Neural progenitor cell (in vitro differentiated cells): ENCODE data around the gene CTNNA3. TPM values are rescaled to one million over a fixed set of nuclear protein-coding genes. Genes with fewer than 3 reads are reported as not detected.

Experiments used
- DNase-seq: peaks from one replicate; pipeline ENCODE4 v3.0.0-alpha.2; 2016; ENCODE audit warnings: low spot score
- H2AFZ ChIP-seq: fragments of 200-600 bp; sonication (generic); replicated peaks from 2 replicates; pipeline ENCODE4 v1.6.1; 2016; ENCODE audit warnings: antibody characterized with exemption
- H3F3A ChIP-seq: fragments of 200-600 bp; sonication (generic); 2 replicates; pipeline ENCODE4 v1.6.1; 2016; ENCODE audit warnings: antibody characterized with exemption, low read depth
- H3K27ac ChIP-seq: fragments of 200-600 bp; sonication (generic); 2 replicates; pipeline ENCODE4 v1.5.1; 2016; ENCODE audit warnings: mild to moderate bottlenecking
- H3K27me3 ChIP-seq: fragments of 200-600 bp; sonication (generic); 2 replicates; pipeline ENCODE4 v1.6.1; 2016; ENCODE audit warnings: mild to moderate bottlenecking, moderate library complexity
- H3K36me3 ChIP-seq: fragments of 200-600 bp; sonication (generic); 2 replicates; pipeline ENCODE4 v1.5.1; 2016
- H3K4me1 ChIP-seq: fragments of 200-600 bp; sonication (generic); 2 replicates; pipeline ENCODE4 v1.6.1; 2016; ENCODE audit warnings: mixed run types
- H3K4me2 ChIP-seq: fragments of 200-600 bp; sonication (generic); 2 replicates; pipeline ENCODE4 v1.6.1; 2016
- H3K4me3 ChIP-seq: fragments of 200-600 bp; sonication (generic); 2 replicates; pipeline ENCODE4 v1.5.1; 2016
- H3K79me2 ChIP-seq: fragments of 200-600 bp; sonication (generic); 2 replicates; pipeline ENCODE4 v1.6.1; 2016; ENCODE audit warnings: low read depth
- H3K9ac ChIP-seq: fragments of 200-600 bp; sonication (generic); 2 replicates; pipeline ENCODE4 v1.6.1; 2016
- H3K9me3 ChIP-seq: fragments of 200-600 bp; sonication (generic); 2 replicates; pipeline ENCODE4 v1.5.1; 2016; ENCODE audit warnings: low read depth
- H4K20me1 ChIP-seq: fragments of 200-600 bp; sonication (generic); 2 replicates; pipeline ENCODE4 v1.6.1; 2016; ENCODE audit warnings: low read depth
- H3K27ac Mint-ChIP-seq: 3 replicates; pipeline ENCODE4 v1.8.0; 2021; ENCODE audit warnings: mixed read lengths
- H3K27me3 Mint-ChIP-seq: 2 replicates; pipeline ENCODE4 v1.8.0; 2022; ENCODE audit warnings: low read depth, mild to moderate bottlenecking, inconsistent platforms, moderate library complexity, mixed read lengths; ENCODE audit not compliant: insufficient read depth
- H3K36me3 Mint-ChIP-seq: 3 replicates; pipeline ENCODE4 v1.8.0; 2021; ENCODE audit warnings: mixed read lengths
- H3K4me1 Mint-ChIP-seq: 3 replicates; pipeline ENCODE4 v1.8.0; 2021; ENCODE audit warnings: mixed read lengths
- H3K4me3 Mint-ChIP-seq: 3 replicates; pipeline ENCODE4 v1.8.0; 2021; ENCODE audit warnings: mild to moderate bottlenecking, moderate library complexity, mixed read lengths
- H3K9me3 Mint-ChIP-seq: 3 replicates; pipeline ENCODE4 v1.8.0; 2020; ENCODE audit warnings: mixed read lengths
- EZH2 ChIP-seq: fragments of 200-600 bp; sonication (generic); IDR thresholded peaks from 2 replicates; pipeline ENCODE4 v1.6.1; 2017; ENCODE audit warnings: antibody characterized with exemption, mild to moderate bottlenecking, moderate library complexity
- EZH2phosphoT487 ChIP-seq: fragments of 200-600 bp; sonication (generic); IDR thresholded peaks from 2 replicates; pipeline ENCODE4 v1.6.1; 2017; ENCODE audit warnings: antibody characterized with exemption
- total RNA-seq: library from RNA; depleted of rRNA; stranded (reverse); fragments of >200 nt; gene quantifications from 2 replicates; pipeline ENCODE4 v1.2.3, GENCODE V29; 2015; ENCODE audit warnings: low replicate concordance
- TF ChIP-seq, protein P1 (sequence below): fragments of 200-600 bp; sonication (generic); IDR thresholded peaks from 2 replicates; pipeline ENCODE4 v1.5.1; 2017; ENCODE audit warnings: antibody characterized with exemption, mild to moderate bottlenecking

The CTNNA3 gene
- total RNA-seq, 1 donor from 2014 or later, result 12.9 TPM

DNA sequence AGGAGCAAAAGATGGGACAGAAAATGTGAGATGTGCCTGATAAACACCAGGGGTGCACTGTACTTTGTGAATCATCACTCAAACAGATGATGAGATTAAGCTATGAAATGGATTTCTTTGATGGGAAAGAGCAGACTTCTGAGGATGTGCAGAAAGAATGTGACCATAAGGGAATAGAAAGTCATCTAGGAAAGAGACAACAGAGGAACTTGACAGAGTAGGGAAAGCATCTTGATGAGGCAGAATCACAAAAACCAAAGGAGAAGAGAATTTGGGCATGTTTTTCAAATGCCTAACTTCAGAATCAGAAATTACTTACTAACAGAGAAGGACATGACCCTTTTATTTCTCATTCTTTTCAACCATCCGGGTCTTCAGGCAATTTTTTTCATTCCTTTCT is 852.6 kb downstream of the CTNNA3 start:
- no peak overlapping the region for H3K4me3 Mint-ChIP-seq
- H3K9me3 Mint-ChIP-seq, result peaks cover 2% of the 10 kb centered on the region
- DNase-seq, result no peak
- H2AFZ ChIP-seq, result no peak overlapping the region
- no peaks in the 10 kb centered on the region for H3K36me3 ChIP-seq
- no peak overlapping the region for H3K27ac ChIP-seq
- H3K9ac ChIP-seq, result no peak overlapping the region
- no peak overlapping the region for H3K27ac Mint-ChIP-seq
- no peaks in the 10 kb centered on the region for H3K27me3 ChIP-seq
- H3K4me1 ChIP-seq, result no peaks in the 10 kb centered on the region
- TF ChIP-seq EZH2phosphoT487 (no peak), EZH2 (no peak)
- TF ChIP-seq, protein P1, sequence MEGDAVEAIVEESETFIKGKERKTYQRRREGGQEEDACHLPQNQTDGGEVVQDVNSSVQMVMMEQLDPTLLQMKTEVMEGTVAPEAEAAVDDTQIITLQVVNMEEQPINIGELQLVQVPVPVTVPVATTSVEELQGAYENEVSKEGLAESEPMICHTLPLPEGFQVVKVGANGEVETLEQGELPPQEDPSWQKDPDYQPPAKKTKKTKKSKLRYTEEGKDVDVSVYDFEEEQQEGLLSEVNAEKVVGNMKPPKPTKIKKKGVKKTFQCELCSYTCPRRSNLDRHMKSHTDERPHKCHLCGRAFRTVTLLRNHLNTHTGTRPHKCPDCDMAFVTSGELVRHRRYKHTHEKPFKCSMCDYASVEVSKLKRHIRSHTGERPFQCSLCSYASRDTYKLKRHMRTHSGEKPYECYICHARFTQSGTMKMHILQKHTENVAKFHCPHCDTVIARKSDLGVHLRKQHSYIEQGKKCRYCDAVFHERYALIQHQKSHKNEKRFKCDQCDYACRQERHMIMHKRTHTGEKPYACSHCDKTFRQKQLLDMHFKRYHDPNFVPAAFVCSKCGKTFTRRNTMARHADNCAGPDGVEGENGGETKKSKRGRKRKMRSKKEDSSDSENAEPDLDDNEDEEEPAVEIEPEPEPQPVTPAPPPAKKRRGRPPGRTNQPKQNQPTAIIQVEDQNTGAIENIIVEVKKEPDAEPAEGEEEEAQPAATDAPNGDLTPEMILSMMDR, result no peak
- H3F3A ChIP-seq, result no peaks in the 10 kb centered on the region
- no peaks in the 10 kb centered on the region for H3K4me1 Mint-ChIP-seq
- H3K79me2 ChIP-seq, result no peaks in the 10 kb centered on the region
- H4K20me1 ChIP-seq, result no peaks in the 10 kb centered on the region
- no peaks in the 10 kb centered on the region for H3K27me3 Mint-ChIP-seq
- no peaks in the 10 kb centered on the region for H3K9me3 ChIP-seq
- H3K4me2 ChIP-seq, result no peak overlapping the region
- H3K4me3 ChIP-seq, result no peak overlapping the region
- no peaks in the 10 kb centered on the region for H3K36me3 Mint-ChIP-seq

DNA sequence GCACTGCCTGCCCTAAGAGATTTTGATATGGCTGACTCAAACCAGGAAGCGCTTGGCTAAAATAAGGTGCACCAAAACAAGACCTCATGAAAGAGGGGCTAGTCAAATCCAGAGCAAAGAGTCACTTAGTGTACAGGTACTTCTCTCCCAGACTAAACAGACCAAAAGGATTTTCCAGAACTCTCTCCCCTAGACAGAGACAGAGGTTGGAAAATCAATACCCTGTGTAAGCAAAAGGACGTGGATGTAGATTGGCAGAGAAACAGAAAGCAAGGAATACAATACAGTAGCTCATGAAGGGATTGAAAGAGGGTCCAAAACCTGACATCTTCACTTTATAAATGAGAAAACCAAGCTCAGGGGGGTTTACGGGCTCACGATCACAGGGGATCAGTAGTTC is 853.1 kb downstream of the CTNNA3 start:
- Mint-ChIP-seq H3K27ac (no peak overlapping the region), H3K4me3 (no peak overlapping the region), H3K4me1 (no peaks in the 10 kb centered on the region), H3K36me3 (no peaks in the 10 kb centered on the region), H3K9me3 (peaks cover 2% of the 10 kb centered on the region), H3K27me3 (no peaks in the 10 kb centered on the region)
- Histone ChIP-seq H3K9me3 (no peaks in the 10 kb centered on the region), H3K36me3 (no peaks in the 10 kb centered on the region), H3K4me3 (no peak overlapping the region), H3K27me3 (no peaks in the 10 kb centered on the region), H3K4me2 (no peak overlapping the region), H2AFZ (no peak overlapping the region), H3K79me2 (no peaks in the 10 kb centered on the region), H4K20me1 (no peaks in the 10 kb centered on the region), H3K9ac (no peak overlapping the region), H3F3A (no peaks in the 10 kb centered on the region), H3K27ac (no peak overlapping the region), H3K4me1 (no peaks in the 10 kb centered on the region)
- DNase-seq, result no peak
- TF ChIP-seq, protein P1, result no peak
- TF ChIP-seq EZH2 (no peak), EZH2phosphoT487 (no peak)

DNA sequence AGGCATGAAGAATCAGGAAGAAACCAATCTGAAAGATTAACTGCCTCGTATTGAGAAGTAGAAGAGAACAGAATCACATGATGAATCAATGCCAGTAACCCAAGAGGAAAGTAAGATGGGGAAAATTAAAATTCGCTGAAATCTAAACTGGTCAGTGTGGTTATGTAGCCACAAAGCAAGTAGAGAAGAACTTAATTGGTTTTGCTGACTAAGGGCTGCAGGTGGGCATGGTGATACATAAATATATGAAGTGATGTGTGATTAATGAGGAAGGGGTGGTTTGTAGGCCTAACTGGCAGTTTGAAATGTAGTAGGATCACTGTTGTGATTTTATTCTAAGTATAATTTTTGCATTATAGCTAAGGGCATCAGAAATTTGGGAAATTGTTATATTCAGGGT is 853.6 kb downstream of the CTNNA3 start:
- Histone ChIP-seq H3K27ac (no peak overlapping the region), H3K9ac (no peak overlapping the region), H4K20me1 (no peaks in the 10 kb centered on the region), H3K4me1 (peaks cover 2% of the 10 kb centered on the region), H3K36me3 (no peaks in the 10 kb centered on the region), H2AFZ (no peak overlapping the region), H3K27me3 (no peaks in the 10 kb centered on the region), H3F3A (no peaks in the 10 kb centered on the region), H3K79me2 (no peaks in the 10 kb centered on the region), H3K9me3 (no peaks in the 10 kb centered on the region), H3K4me3 (no peak overlapping the region), H3K4me2 (no peak overlapping the region)
- no peaks in the 10 kb centered on the region for H3K27me3 Mint-ChIP-seq
- peaks cover 2% of the 10 kb centered on the region for H3K9me3 Mint-ChIP-seq
- H3K36me3 Mint-ChIP-seq, result no peaks in the 10 kb centered on the region
- DNase-seq, result no peak
- no peak for TF ChIP-seq EZH2
- TF ChIP-seq, protein P1, result no peak
- TF ChIP-seq EZH2phosphoT487, result no peak
- no peak overlapping the region for H3K4me3 Mint-ChIP-seq
- H3K4me1 Mint-ChIP-seq, result no peaks in the 10 kb centered on the region
- no peak overlapping the region for H3K27ac Mint-ChIP-seq

DNA sequence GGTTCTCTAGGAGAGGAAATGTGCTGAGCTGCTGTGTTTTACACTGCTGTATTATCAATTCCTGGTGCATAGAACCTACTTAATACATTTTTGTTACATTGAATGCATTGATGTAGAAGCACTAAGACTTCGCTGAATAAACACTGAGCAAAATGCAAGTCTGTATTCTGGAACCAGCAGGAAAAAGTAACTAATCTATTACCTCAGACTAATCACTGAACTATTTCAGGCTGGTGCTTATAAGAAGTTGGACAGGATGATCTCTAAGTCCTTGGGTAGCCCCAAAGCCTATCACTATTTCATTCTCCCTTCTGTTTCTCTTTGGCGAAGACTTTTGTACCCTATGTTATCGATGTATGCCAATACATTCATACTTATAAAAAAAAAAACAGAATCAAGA is 857.3 kb downstream of the CTNNA3 start:
- Histone ChIP-seq H3K9ac (no peak overlapping the region), H3K36me3 (no peaks in the 10 kb centered on the region), H3K4me1 (peaks cover 18% of the 10 kb centered on the region), H3K27me3 (no peaks in the 10 kb centered on the region), H4K20me1 (no peaks in the 10 kb centered on the region), H3K79me2 (no peaks in the 10 kb centered on the region), H3K4me2 (no peak overlapping the region), H3K4me3 (no peak overlapping the region), H3F3A (peaks cover 6% of the 10 kb centered on the region), H2AFZ (no peak overlapping the region), H3K9me3 (no peaks in the 10 kb centered on the region), H3K27ac (no peak overlapping the region)
- no peak for DNase-seq
- TF ChIP-seq, protein P1, result no peak
- TF ChIP-seq EZH2 (no peak), EZH2phosphoT487 (no peak)
- no peaks in the 10 kb centered on the region for H3K27me3 Mint-ChIP-seq
- no peak overlapping the region for H3K27ac Mint-ChIP-seq
- H3K9me3 Mint-ChIP-seq, result peaks cover 2% of the 10 kb centered on the region
- no peaks in the 10 kb centered on the region for H3K36me3 Mint-ChIP-seq
- no peak overlapping the region for H3K4me3 Mint-ChIP-seq
- no peaks in the 10 kb centered on the region for H3K4me1 Mint-ChIP-seq
